Esophagus muscularis mucosa (tissue), 4 donors: ENCODE results near the gene LRRC4C.

Experiments
- EP300 ChIP-seq: sonication (generic); formaldehyde crosslinking; IDR thresholded peaks from one replicate; pipeline ENCODE4 v1.6.1; 2017; ENCODE audit warnings: antibody characterized with exemption
- POLR2A ChIP-seq: fragments of 450-650 bp; IDR thresholded peaks from one replicate; pipeline ENCODE4 v1.6.1; 2017; ENCODE audit warnings: antibody characterized with exemption, moderate library complexity, mild to moderate bottlenecking, low read depth
- POLR2AphosphoS5 ChIP-seq, 2 donors: sonication (generic); formaldehyde crosslinking; IDR thresholded peaks; one replicate each; pipeline ENCODE4 v1.6.1; 2017; ENCODE audit warnings: antibody characterized with exemption in 2 of 2
- TF ChIP-seq, protein P1 (sequence below), 3 experiments: fragments of 200-600 bp in 2 of 3; fragments of 450-650 bp in 1 of 3; sonication (generic) in 2 of 3; IDR thresholded peaks; one replicate each; pipeline ENCODE4 v1.5.1; 2017 to 2019; ENCODE audit warnings: antibody characterized with exemption in 3 of 3, mild to moderate bottlenecking in 2 of 3, moderate library complexity in 1 of 3

DNA sequence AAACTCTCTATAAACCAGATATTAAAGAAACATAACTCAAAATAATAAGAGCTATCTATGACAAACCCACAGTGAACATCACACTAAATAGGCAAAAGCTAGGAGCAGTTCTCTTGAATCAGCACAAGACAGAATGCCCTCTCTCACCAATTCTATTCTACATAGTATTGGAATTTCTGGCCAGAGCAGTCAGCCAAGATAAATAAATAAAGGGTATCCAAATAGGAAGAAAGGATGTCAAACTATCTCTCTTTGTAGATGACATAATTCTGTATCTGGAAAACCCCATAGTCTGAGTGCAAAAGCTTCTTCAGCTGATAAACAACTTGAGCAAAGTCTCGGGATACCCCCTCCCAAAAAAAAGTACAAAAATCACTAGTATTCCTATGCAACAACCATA is 359.8 kb downstream of the LRRC4C start:
- TF ChIP-seq POLR2A (no peak), POLR2AphosphoS5 (IDR thresholded peaks at IDR 0.05) (no peak), EP300 (no peak)
- TF ChIP-seq, protein P1, sequence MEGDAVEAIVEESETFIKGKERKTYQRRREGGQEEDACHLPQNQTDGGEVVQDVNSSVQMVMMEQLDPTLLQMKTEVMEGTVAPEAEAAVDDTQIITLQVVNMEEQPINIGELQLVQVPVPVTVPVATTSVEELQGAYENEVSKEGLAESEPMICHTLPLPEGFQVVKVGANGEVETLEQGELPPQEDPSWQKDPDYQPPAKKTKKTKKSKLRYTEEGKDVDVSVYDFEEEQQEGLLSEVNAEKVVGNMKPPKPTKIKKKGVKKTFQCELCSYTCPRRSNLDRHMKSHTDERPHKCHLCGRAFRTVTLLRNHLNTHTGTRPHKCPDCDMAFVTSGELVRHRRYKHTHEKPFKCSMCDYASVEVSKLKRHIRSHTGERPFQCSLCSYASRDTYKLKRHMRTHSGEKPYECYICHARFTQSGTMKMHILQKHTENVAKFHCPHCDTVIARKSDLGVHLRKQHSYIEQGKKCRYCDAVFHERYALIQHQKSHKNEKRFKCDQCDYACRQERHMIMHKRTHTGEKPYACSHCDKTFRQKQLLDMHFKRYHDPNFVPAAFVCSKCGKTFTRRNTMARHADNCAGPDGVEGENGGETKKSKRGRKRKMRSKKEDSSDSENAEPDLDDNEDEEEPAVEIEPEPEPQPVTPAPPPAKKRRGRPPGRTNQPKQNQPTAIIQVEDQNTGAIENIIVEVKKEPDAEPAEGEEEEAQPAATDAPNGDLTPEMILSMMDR (IDR thresholded peaks at IDR 0.05), result no peak
